ENCODE measurements around the gene DAO. TPM values are rescaled to one million over a fixed set of nuclear protein-coding genes. Genes with fewer than 3 reads are reported as not detected.
A peak's percentile ranks its signal among the peaks of the same experiment; 100 is the strongest.

The DAO gene
- total RNA-seq, 1 experiment from 2014 or later = not detected

DNA sequence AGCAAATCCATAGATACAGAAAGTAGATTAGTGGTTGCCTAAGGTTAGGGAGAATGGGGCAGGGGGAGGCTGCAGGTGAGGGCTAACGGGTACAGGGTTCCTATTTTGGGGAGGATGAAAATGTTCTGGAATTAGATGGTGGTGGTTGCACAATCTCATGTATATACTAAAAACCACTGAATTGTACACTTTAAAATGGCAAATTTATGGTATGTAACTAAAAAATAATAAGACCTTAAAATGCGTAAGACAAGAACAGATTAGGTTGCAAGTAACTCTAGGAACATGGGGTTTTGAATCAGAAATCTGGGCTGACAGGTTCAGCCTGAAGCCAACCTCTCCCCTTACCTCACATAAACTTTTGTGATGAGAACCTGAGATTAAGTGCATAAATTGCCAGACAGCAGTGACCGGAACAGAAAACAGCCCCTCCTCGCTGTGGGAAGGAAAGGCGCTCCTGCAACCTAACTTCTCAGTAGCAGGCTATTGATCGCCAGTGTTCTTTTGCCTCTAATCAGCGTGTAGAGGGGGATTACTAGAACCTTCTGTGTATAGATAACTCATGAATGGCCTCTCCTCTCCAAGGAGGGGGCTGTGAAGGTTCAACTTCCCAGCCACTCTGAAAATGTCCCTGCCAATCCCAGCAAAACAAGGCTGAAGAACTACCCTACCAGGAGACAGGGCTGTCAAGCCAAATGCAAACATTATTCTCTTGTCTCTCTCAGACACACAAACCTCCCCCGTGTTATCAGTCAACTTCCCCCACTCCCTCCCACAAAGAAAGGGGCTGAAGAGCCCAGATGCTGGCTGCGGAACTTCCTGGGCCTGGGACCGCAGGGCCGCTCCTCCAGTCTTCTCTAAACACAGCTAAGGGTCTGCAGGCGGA is 24.4 kb upstream of the DAO start:
- WGBS (ENCODE audit: extremely low coverage, insufficient read length, low lambda C conversion rate) = no CpG with 5 or more reads among the region's 12 CpGs
- peak overlapping the region in 2 of 3 experiments; percentile 41; a peak in 2 of 7 replicates for H3K27ac Mint-ChIP-seq
- TF ChIP-seq CTCF (conservative IDR thresholded peaks at IDR 0.05) = no peak

More for the DNA sequence above, 24.4 kb upstream of the DAO start:
- Mint-ChIP-seq H3K4me3 (peak overlapping the region; percentile 39 to 87; a peak in 4 of 5 replicates), H3K9me3 (peaks cover 6 to 10% of the 10 kb centered on the region in 2 experiments; a peak in 4 of 5 replicates), H3K36me3 (ENCODE audit: insufficient read depth in 1 of 3, low read depth in 3 of 3) (peaks cover 24 to 39% (median 35%) of the 10 kb centered on the region in 3 experiments), H3K4me1 (peaks cover 38 to 44% of the 10 kb centered on the region in 2 experiments), H3K27me3 (ENCODE audit: low read depth) (peaks cover 6% of the 10 kb centered on the region)
- no peaks in the 10 kb centered on the region for H4K20me1 ChIP-seq (ENCODE audit: control insufficient read depth, insufficient read depth, insufficient read length)
- no peak overlapping the region for H3T11ph ChIP-seq (ENCODE audit: low read length)
- H3K14ac ChIP-seq (ENCODE audit: insufficient read depth, low read length) = no peak overlapping the region
- H4K8ac ChIP-seq (replicated peaks; ENCODE audit: insufficient read length, low read depth, low read length) = no peak overlapping the region
- H2BK20ac ChIP-seq (ENCODE audit: low read depth, low read length, poor library complexity, severe bottlenecking) = no peak overlapping the region
- no peak overlapping the region for H3K56ac ChIP-seq (ENCODE audit: insufficient read length, low read depth, low read length)
- H4K91ac ChIP-seq (ENCODE audit: insufficient read length, low read depth, low read length) = no peak overlapping the region
- H3K9me3 ChIP-seq (ENCODE audit: control insufficient read depth, low read depth, low read length) = no peaks in the 10 kb centered on the region
- H3K4ac ChIP-seq (ENCODE audit: low read depth, low read length) = no peak overlapping the region
- H3K27me3 ChIP-seq (ENCODE audit: insufficient read depth, low read length) = no peaks in the 10 kb centered on the region
- no peak overlapping the region for H2BK15ac ChIP-seq (ENCODE audit: low read depth, low read length)
- no peak overlapping the region for H2BK5ac ChIP-seq (ENCODE audit: insufficient read length, low read length)
- H3K27ac ChIP-seq (ENCODE audit: insufficient read length, low read depth, low read length) = no peak overlapping the region
- H2AFZ ChIP-seq (ENCODE audit: low read length) = no peak overlapping the region
- H3K79me2 ChIP-seq (ENCODE audit: insufficient read depth, low read length) = no peaks in the 10 kb centered on the region; the same call in none of the 2 replicates
- no peak overlapping the region for H3K23ac ChIP-seq (ENCODE audit: insufficient read length, low read depth, low read length)
- H2BK120ac ChIP-seq (ENCODE audit: low read depth, low read length, poor library complexity, severe bottlenecking) = no peak overlapping the region
- H4K5ac ChIP-seq (ENCODE audit: insufficient read length, low read depth, low read length) = no peak overlapping the region
- no peak overlapping the region for H3K18ac ChIP-seq (ENCODE audit: insufficient read length, low read depth, low read length)
- no peak overlapping the region for H2BK12ac ChIP-seq (ENCODE audit: insufficient read length, low read depth, low read length)
- H3K4me2 ChIP-seq (ENCODE audit: insufficient read depth, insufficient read length, low read length) = peak overlapping the region; percentile 81
- no peak for DNase-seq
- H2AK5ac ChIP-seq (ENCODE audit: insufficient read length, low read length) = no peak overlapping the region
- H3K9ac ChIP-seq (ENCODE audit: extremely low read depth, insufficient read length, low read length) = no peak overlapping the region
- no peaks in the 10 kb centered on the region for H3K79me1 ChIP-seq (ENCODE audit: insufficient read depth, low read depth, low read length, poor library complexity, severe bottlenecking)
- H3K23me2 ChIP-seq (ENCODE audit: insufficient read length, low read depth, low read length, poor library complexity, severe bottlenecking) = peaks cover 13% of the 10 kb centered on the region
- peaks cover 5% of the 10 kb centered on the region; the same call in 1 of the 2 replicates for H3K4me1 ChIP-seq (ENCODE audit: insufficient read depth, low read length)

All from H9 (cell line).